Spinal cord (tissue), 10 donors: ENCODE results near the gene SMYD3. TPM values are rescaled to one million over a fixed set of nuclear protein-coding genes. Genes with fewer than 3 reads are reported as not detected.
A peak's percentile ranks its signal among the peaks of the same experiment; 100 is the strongest.

Experiments used
- DNase-seq, 6 donors: peaks; one replicate each; pipeline versions ENCODE4 v3.0.0 to v3.0.0-alpha.2; 2013 to 2015; ENCODE audit warnings: low spot score in 6 of 6, low read depth in 4 of 6
- H3K27ac ChIP-seq: one replicate; pipeline ENCODE4 v1.5.1; 2013; ENCODE audit warnings: low read depth, low read length, control low read depth
- H3K27me3 ChIP-seq: one replicate; pipeline ENCODE4 v1.6.1; 2013; ENCODE audit warnings: low read length; ENCODE audit not compliant: control insufficient read depth, insufficient read depth
- H3K36me3 ChIP-seq: one replicate; pipeline ENCODE4 v1.6.1; 2013; ENCODE audit warnings: low read length; ENCODE audit not compliant: control insufficient read depth, insufficient read depth
- H3K4me1 ChIP-seq: one replicate; pipeline ENCODE4 v1.6.1; 2013; ENCODE audit warnings: low read length; ENCODE audit not compliant: control insufficient read depth, insufficient read depth
- H3K4me3 ChIP-seq: one replicate; pipeline ENCODE4 v1.5.1; 2013; ENCODE audit warnings: low read depth, low read length, control low read depth
- H3K9me3 ChIP-seq: one replicate; pipeline ENCODE4 v1.6.1; 2013; ENCODE audit warnings: low read length; ENCODE audit not compliant: control insufficient read depth, insufficient read depth
- WGBS: methylation state at CpG from one replicate; pipeline ENCODE4 v1.1.5; 2013; ENCODE audit warnings: missing lambda C conversion rate; ENCODE audit not compliant: insufficient coverage; 5-methylcytosine and 5-hydroxymethylcytosine counted together
- polyA plus RNA-seq, 2 donors: library from polyadenylated mRNA; unstranded; fragments of 120-200 nt; gene quantifications; one replicate each; pipeline ENCODE4 v1.2.1, GENCODE V29; 2013; ENCODE audit not compliant: insufficient read length in 2 of 2
- total RNA-seq, 2 donors: library from RNA; depleted of rRNA in 1 of 2; stranded (reverse); fragments of 120-200 nt in 1 of 2; fragments of >200 nt in 1 of 2; gene quantifications; one replicate each; pipeline versions ENCODE4 v1.2.3 to v1.2.4, GENCODE V29; 2013 to 2014
- donor health status: healthy.

Gene SMYD3
- total and polyA plus RNA-seq, 4 donors, result 37.5 to 54.4 (median 49.4) TPM

GRCh38 chr1:246151796-246152434 is 355.2 kb downstream of the SMYD3 start:
- H3K27ac ChIP-seq, result no peak overlapping the region
- H3K27me3 ChIP-seq, result no peaks in the 10 kb centered on the region
- H3K9me3 ChIP-seq, result peaks cover 2% of the 10 kb centered on the region
- peaks cover 6% of the 10 kb centered on the region for H3K4me1 ChIP-seq
- DNase-seq, result no peak
- peaks cover 3% of the 10 kb centered on the region for H3K36me3 ChIP-seq
- WGBS, result 47% methylated on average over 4 of the region's 6 CpGs
- H3K4me3 ChIP-seq, result no peak overlapping the region

- Histone ChIP-seq H3K36me3 (peaks cover 3% of the 10 kb centered on the region), H3K27me3 (no peaks in the 10 kb centered on the region), H3K9me3 (peaks cover 2% of the 10 kb centered on the region), H3K4me3 (no peak overlapping the region), H3K4me1 (peaks cover 6% of the 10 kb centered on the region), H3K27ac (no peak overlapping the region)
- DNase-seq, result no peak
- 83% methylated on average over 1 of the region's 2 CpGs for WGBS
These were observed 357.5 kb downstream of the SMYD3 start for GRCh38 chr1:246149543-246149942.

- Histone ChIP-seq H3K9me3 (peaks cover 2% of the 10 kb centered on the region), H3K36me3 (peaks cover 3% of the 10 kb centered on the region), H3K4me3 (no peak overlapping the region), H3K27me3 (no peaks in the 10 kb centered on the region), H3K4me1 (peaks cover 6% of the 10 kb centered on the region), H3K27ac (no peak overlapping the region)
- WGBS, result 96% methylated on average over 27 of the region's 29 CpGs
- DNase-seq, result no peak
These were observed 359.3 kb downstream of the SMYD3 start for GRCh38 chr1:246147524-246148461.

GRCh38 chr1:246146804-246147523 is 360.1 kb downstream of the SMYD3 start:
- Histone ChIP-seq H3K27me3 (no peaks in the 10 kb centered on the region), H3K4me3 (no peak overlapping the region), H3K27ac (no peak overlapping the region), H3K9me3 (peaks cover 2% of the 10 kb centered on the region), H3K36me3 (peaks cover 3% of the 10 kb centered on the region), H3K4me1 (peaks cover 6% of the 10 kb centered on the region)
- WGBS, result 70% methylated on average over 21 of the region's 25 CpGs
- DNase-seq, result peak in 1 of 6 donors; percentile 64

GRCh38 chr1:246145900-246146299 is 361.2 kb downstream of the SMYD3 start:
- DNase-seq, result no peak
- Histone ChIP-seq H3K27me3 (no peaks in the 10 kb centered on the region), H3K4me3 (no peak overlapping the region), H3K9me3 (peaks cover 2% of the 10 kb centered on the region), H3K36me3 (peaks cover 3% of the 10 kb centered on the region), H3K27ac (no peak overlapping the region), H3K4me1 (peaks cover 6% of the 10 kb centered on the region)
- WGBS, result 100% methylated on average over 1 of the region's 4 CpGs

GRCh38 chr1:246144931-246145330 is 362.1 kb downstream of the SMYD3 start:
- no CpG with 5 or more reads among the region's 3 CpGs for WGBS

GRCh38 chr1:246142320-246142893 is 364.7 kb downstream of the SMYD3 start:
- DNase-seq, result no peak
- H3K27me3 ChIP-seq, result no peaks in the 10 kb centered on the region
- peaks cover 2% of the 10 kb centered on the region for H3K4me1 ChIP-seq
- no peak overlapping the region for H3K4me3 ChIP-seq
- no peaks in the 10 kb centered on the region for H3K9me3 ChIP-seq
- 81% methylated on average over 3 of the region's 10 CpGs for WGBS
- H3K27ac ChIP-seq, result no peak overlapping the region
- no peaks in the 10 kb centered on the region for H3K36me3 ChIP-seq

More at GRCh38 chr1:246144931-246145330, 362.1 kb downstream of the SMYD3 start:
- Histone ChIP-seq H3K27me3 (no peaks in the 10 kb centered on the region), H3K27ac (no peak overlapping the region), H3K36me3 (peaks cover 3% of the 10 kb centered on the region), H3K4me1 (peaks cover 6% of the 10 kb centered on the region), H3K4me3 (no peak overlapping the region), H3K9me3 (peaks cover 2% of the 10 kb centered on the region)
- no peak for DNase-seq

- WGBS, result 92% methylated on average over 2 of the region's 4 CpGs
- no peak overlapping the region for H3K27ac ChIP-seq
These were observed 365.8 kb downstream of the SMYD3 start for GRCh38 chr1:246141306-246141705.

GRCh38 chr1:246139745-246140182 is 367.3 kb downstream of the SMYD3 start:
- no CpG with 5 or more reads among the region's 2 CpGs for WGBS
- Histone ChIP-seq H3K9me3 (no peaks in the 10 kb centered on the region), H3K4me1 (no peaks in the 10 kb centered on the region), H3K36me3 (no peaks in the 10 kb centered on the region), H3K27me3 (no peaks in the 10 kb centered on the region), H3K27ac (no peak overlapping the region), H3K4me3 (no peak overlapping the region)
- DNase-seq, result no peak

More at GRCh38 chr1:246141306-246141705, 365.8 kb downstream of the SMYD3 start:
- DNase-seq, result no peak
- Histone ChIP-seq H3K4me3 (no peak overlapping the region), H3K9me3 (no peaks in the 10 kb centered on the region), H3K27me3 (no peaks in the 10 kb centered on the region), H3K4me1 (no peaks in the 10 kb centered on the region), H3K36me3 (no peaks in the 10 kb centered on the region)
